ENCODE results near the gene WDR45B. TPM values are rescaled to one million over a fixed set of nuclear protein-coding genes. Genes with fewer than 3 reads are reported as not detected.

The WDR45B gene
- total RNA-seq, 2 experiments from 2014 or later = 127 to 132 TPM

DNA sequence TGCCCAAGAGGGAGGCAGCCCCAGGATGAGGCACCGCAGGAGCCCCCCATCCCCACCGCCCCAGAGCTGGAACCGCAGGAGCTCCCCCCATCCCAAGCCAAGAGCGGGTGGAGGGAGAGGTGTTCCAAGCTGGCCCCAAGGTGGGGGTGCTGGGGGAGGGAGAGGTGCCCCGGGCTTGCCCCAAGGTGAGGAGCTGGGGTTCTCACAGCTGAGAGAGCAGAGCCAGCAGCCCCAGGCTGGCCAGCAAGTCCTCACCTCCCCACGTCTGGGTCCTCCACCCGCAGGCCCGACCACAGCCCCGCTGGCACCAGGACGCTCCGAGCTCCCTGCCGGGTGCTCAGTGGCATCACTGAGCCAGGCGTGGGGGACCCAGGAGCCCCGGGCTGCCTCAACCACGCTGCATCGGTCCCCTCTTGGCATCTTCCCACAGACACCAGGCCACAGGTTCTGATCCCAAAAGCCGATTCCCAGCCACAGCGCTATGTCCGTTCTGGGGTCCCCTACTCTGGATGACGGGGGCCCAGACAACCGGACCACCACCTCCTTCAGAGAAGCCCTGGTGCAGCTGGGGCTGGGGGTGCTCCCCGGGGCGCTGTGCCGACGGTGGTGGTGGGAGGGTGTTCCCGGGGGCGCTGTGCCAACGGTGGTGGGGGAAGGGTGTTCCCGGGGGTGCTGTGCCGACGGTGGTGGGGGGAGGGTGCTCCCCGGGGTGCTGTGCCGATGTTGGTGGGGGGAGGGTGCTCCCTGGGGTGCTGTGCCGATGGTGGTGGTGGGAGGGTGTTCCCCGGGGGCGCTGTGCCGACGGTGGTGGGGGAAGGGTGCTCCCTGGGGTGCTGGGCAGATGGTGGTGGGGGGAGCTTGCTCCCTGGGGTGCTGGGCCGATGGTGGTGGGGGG is 15.4 kb upstream of the WDR45B start:
- CTCF ChIA-PET = interaction anchor here (1.5 kb wide), 1 partner anchor 103 kb away, joined by 4 read pairs; no protein-coding TSS in a partner anchor
- H3K27me3 Mint-ChIP-seq = no peaks in the 10 kb centered on the region
- intact Hi-C loops (cut with micrococcal nuclease) = loop anchor here (10.0 kb wide), 1 partner anchor 91 kb away; the partner anchor contains the start of gene TBCD
- POLR2A ChIA-PET = interaction anchor here (0.6 kb wide), 1 partner anchor 560 kb away, joined by 3 read pairs; no protein-coding TSS in a partner anchor
- DNase-seq (no peak), ATAC-seq (no peak)
- H3K9me3 Mint-ChIP-seq = no peaks in the 10 kb centered on the region
- no peaks in the 10 kb centered on the region for H3K36me3 Mint-ChIP-seq (ENCODE audit: low read depth)
- no peak overlapping the region for H3K4me3 Mint-ChIP-seq
- H3K4me1 Mint-ChIP-seq (ENCODE audit: low read depth) = peaks cover 2% of the 10 kb centered on the region
- TF ChIP-seq, protein P1, sequence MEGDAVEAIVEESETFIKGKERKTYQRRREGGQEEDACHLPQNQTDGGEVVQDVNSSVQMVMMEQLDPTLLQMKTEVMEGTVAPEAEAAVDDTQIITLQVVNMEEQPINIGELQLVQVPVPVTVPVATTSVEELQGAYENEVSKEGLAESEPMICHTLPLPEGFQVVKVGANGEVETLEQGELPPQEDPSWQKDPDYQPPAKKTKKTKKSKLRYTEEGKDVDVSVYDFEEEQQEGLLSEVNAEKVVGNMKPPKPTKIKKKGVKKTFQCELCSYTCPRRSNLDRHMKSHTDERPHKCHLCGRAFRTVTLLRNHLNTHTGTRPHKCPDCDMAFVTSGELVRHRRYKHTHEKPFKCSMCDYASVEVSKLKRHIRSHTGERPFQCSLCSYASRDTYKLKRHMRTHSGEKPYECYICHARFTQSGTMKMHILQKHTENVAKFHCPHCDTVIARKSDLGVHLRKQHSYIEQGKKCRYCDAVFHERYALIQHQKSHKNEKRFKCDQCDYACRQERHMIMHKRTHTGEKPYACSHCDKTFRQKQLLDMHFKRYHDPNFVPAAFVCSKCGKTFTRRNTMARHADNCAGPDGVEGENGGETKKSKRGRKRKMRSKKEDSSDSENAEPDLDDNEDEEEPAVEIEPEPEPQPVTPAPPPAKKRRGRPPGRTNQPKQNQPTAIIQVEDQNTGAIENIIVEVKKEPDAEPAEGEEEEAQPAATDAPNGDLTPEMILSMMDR (IDR thresholded peaks at IDR 0.05) = no peak
- no peak overlapping the region for H3K27ac Mint-ChIP-seq

DNA sequence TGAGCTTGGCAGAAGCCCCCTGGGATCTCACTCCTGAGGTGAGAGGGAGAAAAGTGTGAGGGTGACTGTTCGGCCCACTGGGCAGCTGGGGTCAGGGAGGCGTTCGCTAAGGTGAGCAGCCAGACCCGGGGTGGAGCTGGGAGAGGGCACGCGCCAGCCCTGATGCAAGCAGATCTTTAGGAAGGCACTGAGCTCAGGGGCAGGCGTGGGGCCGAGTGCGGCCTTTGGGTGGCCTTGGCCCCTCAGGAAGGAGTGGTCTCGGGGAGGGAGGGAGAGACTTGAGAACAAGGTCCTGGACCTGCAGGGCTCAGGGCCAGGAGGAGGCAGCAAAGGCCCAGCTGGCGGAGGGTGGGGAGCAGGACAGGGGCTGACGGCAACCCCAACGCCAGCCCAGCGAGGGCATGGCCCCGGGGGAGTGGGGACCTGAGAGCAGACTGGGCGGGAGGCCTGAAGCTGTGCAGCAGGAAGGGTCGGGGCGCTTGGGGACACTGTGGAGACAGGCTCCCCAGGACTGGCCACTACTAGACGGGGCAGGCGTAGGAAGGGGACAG is 14.5 kb upstream of the WDR45B start:
- no peaks in the 10 kb centered on the region for H3K4me1 Mint-ChIP-seq (ENCODE audit: low read depth)
- intact Hi-C loops (cut with micrococcal nuclease) = loop anchor here (10.0 kb wide), 1 partner anchor 92 kb away; the partner anchor contains the start of gene TBCD
- TF ChIP-seq, protein P1 (IDR thresholded peaks at IDR 0.05) = no peak
- H3K36me3 Mint-ChIP-seq (ENCODE audit: low read depth) = no peaks in the 10 kb centered on the region
- no peaks in the 10 kb centered on the region for H3K27me3 Mint-ChIP-seq
- ChIA-PET CTCF (interaction anchor here (1.5 kb wide), 1 partner anchor 103 kb away, joined by 4 read pairs; no protein-coding TSS in a partner anchor), POLR2A (no interaction called here)
- H3K27ac Mint-ChIP-seq = no peak overlapping the region
- no peak for DNase-seq
- H3K4me3 Mint-ChIP-seq = no peak overlapping the region
- ATAC-seq = no peak
- no peaks in the 10 kb centered on the region for H3K9me3 Mint-ChIP-seq

DNA sequence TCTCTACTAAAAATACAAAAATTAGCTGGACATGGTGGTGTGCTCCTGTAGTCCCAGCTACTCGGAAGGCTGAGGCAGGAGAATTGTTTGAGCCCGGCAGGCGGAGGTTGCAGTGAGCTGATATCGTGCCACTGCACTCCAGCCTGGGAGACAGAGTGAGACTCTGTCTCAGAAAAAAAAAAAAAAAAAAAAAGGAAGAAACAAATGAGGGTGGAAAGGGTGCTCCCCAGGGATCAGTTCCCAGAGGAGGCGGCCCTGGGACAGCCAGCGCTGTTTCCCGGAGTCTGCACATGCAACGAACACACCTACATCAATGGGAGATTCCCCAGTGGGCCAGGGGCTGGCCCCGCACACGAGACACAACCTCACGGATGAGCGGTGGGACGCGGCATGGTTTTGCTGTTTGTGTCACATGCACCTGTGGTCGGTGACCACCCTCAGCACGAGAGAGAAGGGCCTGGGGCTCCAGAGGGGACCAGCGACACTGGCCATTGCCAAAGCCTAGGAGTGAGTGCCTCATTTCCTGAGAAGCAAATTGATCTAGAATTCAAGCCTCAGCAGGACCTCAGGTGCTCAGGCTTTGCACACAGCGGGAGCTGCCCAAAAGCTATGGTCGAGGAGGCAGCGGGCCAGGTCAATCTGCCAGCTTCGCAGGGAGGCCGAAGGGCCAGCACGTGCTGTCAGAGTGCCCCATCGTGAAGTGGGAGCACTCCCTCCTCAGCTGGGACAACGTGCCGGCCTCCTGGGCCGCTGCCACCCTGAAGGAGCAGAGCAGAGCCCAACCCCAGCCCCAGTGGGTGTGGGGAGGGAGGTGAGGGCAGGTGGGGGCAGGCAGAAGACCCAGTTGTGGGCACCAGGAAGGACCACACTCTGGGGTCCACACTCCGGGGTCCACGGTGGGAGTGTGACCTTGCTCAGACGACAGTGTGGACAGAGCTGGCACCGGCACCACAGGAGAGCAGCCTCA is 13.8 kb upstream of the WDR45B start:
- no peak for ATAC-seq
- TF ChIP-seq, protein P1 (IDR thresholded peaks at IDR 0.05) = no peak
- CTCF ChIA-PET = no interaction called here
- H3K27me3 Mint-ChIP-seq = no peaks in the 10 kb centered on the region
- no peak overlapping the region for H3K27ac Mint-ChIP-seq
- no peak overlapping the region for H3K4me3 Mint-ChIP-seq
- intact Hi-C loops (cut with micrococcal nuclease) = loop anchor here (10.0 kb wide), 1 partner anchor 93 kb away; the partner anchor contains the start of gene TBCD
- no peaks in the 10 kb centered on the region for H3K36me3 Mint-ChIP-seq (ENCODE audit: low read depth)
- H3K4me1 Mint-ChIP-seq (ENCODE audit: low read depth) = no peaks in the 10 kb centered on the region
- DNase-seq = no peak
- no peaks in the 10 kb centered on the region for H3K9me3 Mint-ChIP-seq
- POLR2A ChIA-PET = interaction anchor here (0.7 kb wide), 1 partner anchor 378 kb away, joined by 3 read pairs; no protein-coding TSS in a partner anchor

DNA sequence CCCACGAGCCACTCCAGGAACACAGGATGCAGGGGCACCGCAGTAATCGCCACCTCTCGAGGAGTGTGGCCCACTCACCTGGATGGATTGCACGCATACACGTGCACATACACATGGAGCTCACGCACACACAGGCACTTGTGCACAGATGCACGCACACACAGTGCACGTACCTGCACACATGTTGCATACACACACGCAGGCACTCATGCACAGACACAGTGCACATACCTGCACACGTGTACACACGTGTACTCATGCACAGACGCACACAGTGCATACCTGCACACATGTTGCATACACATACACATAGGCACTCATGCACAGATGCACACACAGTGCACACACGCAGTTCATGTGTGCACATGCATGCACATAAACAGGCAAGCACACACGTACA is 11.6 kb upstream of the WDR45B start:
- intact Hi-C loops (cut with micrococcal nuclease) = loop anchor here (10.0 kb wide), 1 partner anchor 95 kb away; the partner anchor contains the start of gene TBCD
- H3K9me3 Mint-ChIP-seq = no peaks in the 10 kb centered on the region
- no peak for ATAC-seq
- TF ChIP-seq, protein P1 (IDR thresholded peaks at IDR 0.05) = no peak
- H3K4me1 Mint-ChIP-seq (ENCODE audit: low read depth) = no peaks in the 10 kb centered on the region
- ChIA-PET CTCF (no interaction called here), POLR2A (no interaction called here)
- H3K4me3 Mint-ChIP-seq = no peak overlapping the region
- H3K27me3 Mint-ChIP-seq = no peaks in the 10 kb centered on the region
- no peak overlapping the region for H3K27ac Mint-ChIP-seq
- no peaks in the 10 kb centered on the region for H3K36me3 Mint-ChIP-seq (ENCODE audit: low read depth)
- DNase-seq = no peak
